SK-N-SH (cell line): ENCODE measurements around the gene HRH1.

Source experiments
- EZH2phosphoT487 ChIP-seq: fragments of 200-600 bp; sonication (generic); IDR thresholded peaks from 2 replicates; pipeline ENCODE4 v1.6.1; 2017; ENCODE audit warnings: low read depth, mixed run types, mild to moderate bottlenecking, antibody characterized with exemption, moderate library complexity, borderline replicate concordance
- GATA2 ChIP-seq: sonication (generic); formaldehyde crosslinking; IDR thresholded peaks from 2 replicates; pipeline ENCODE4 v1.5.0; 2020; ENCODE audit warnings: mild to moderate bottlenecking, missing genetic modification reagents
- NRF1 ChIP-seq: IDR thresholded peaks from 2 replicates; pipeline ENCODE4 v1.6.1; 2012; ENCODE audit warnings: low read depth, mild to moderate bottlenecking, low read length
- RCOR1 ChIP-seq: fragments of 150-350 bp; IDR thresholded peaks from 2 replicates; pipeline ENCODE4 v1.6.1; 2017; ENCODE audit warnings: antibody characterized with exemption, low read length
- TF ChIP-seq, protein P1 (sequence below): fragments of 200-600 bp; sonication (generic); IDR thresholded peaks from 2 replicates; pipeline ENCODE4 v1.6.1; 2017; ENCODE audit warnings: antibody characterized with exemption, mild to moderate bottlenecking, moderate library complexity

DNA sequence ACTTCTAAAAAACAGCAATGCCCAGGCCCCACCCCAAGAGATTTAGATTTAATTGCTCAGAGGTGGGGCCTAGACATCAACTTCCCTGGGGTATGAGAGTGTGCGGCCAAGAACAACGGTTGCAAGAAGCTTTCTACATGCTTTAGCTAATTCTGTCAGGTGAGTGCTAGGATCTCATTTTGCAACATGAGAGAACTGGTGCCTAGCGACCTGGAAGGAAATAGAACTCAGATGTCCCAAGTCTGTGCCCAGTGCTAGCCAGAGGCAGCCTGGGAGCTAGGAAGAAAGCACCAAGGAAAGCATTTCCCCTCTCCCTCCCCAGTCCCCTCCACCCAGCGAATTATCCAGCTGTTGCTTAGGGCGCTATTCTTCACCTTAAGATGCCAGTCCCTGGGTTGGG, 22.9 kb upstream of the HRH1 start:
- TF ChIP-seq RCOR1 (no peak), GATA2 (CRISPR knock-in tag) (no peak), EZH2phosphoT487 (no peak), NRF1 (no peak)
- TF ChIP-seq, protein P1, sequence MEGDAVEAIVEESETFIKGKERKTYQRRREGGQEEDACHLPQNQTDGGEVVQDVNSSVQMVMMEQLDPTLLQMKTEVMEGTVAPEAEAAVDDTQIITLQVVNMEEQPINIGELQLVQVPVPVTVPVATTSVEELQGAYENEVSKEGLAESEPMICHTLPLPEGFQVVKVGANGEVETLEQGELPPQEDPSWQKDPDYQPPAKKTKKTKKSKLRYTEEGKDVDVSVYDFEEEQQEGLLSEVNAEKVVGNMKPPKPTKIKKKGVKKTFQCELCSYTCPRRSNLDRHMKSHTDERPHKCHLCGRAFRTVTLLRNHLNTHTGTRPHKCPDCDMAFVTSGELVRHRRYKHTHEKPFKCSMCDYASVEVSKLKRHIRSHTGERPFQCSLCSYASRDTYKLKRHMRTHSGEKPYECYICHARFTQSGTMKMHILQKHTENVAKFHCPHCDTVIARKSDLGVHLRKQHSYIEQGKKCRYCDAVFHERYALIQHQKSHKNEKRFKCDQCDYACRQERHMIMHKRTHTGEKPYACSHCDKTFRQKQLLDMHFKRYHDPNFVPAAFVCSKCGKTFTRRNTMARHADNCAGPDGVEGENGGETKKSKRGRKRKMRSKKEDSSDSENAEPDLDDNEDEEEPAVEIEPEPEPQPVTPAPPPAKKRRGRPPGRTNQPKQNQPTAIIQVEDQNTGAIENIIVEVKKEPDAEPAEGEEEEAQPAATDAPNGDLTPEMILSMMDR: no peak
